Endothelial cell of umbilical vein (primary cell): Measurements from ENCODE around the gene MTRR. TPM values are rescaled to one million over a fixed set of nuclear protein-coding genes. Genes with fewer than 3 reads are reported as not detected.

Source experiments
- BruUV-seq: library from RNA; stranded (reverse); fragments of 400-500 nt; replicated peaks from 2 replicates; lab custom pipeline; 2021; lab: Mats Ljungman, UMichigan
- CTCF ChIA-PET: fragments of 300-600, 350-600 bp; sonication (Branson Sonifier 250); formaldehyde crosslinking; loops from one replicate; lab custom pipeline; 2021; ENCODE audit warnings: antibody characterized with exemption, inconsistent platforms; lab: Charles Lee
- POLR2A ChIA-PET: fragments of 300-600, 350-600 bp; sonication (Branson Sonifier 250); formaldehyde crosslinking; loops from one replicate; lab custom pipeline; 2021; ENCODE audit warnings: antibody characterized with exemption, inconsistent platforms; lab: Charles Lee
- DNase-seq: peaks from one replicate; pipeline ENCODE4 v3.0.0-alpha.2; 2011; ENCODE audit warnings: low read depth, low spot score
- FAIRE-seq: peaks from 2 replicates; lab custom pipeline; 2011; peaks lifted over from hg19 to GRCh38; lab: Jason Lieb, UNC
- H2AFZ ChIP-seq: 2 replicates; pipeline ENCODE4 v1.6.0; 2012; ENCODE audit warnings: low read depth, low read length, control low read depth, inconsistent platforms
- H3K27ac ChIP-seq: 2 replicates; pipeline ENCODE4 v1.5.1; 2011; ENCODE audit warnings: low read depth, mild to moderate bottlenecking, control low read depth, low read length, moderate library complexity; ENCODE audit not compliant: insufficient read depth
- H3K27me3 ChIP-seq, 2 experiments: 2 replicates each; pipeline versions ENCODE4 v1.6.0 to v1.6.1; 2011; ENCODE audit warnings: low read length in 2 of 2, mixed read lengths in 1 of 2; ENCODE audit not compliant: control insufficient read depth in 2 of 2, insufficient read depth in 2 of 2
- H3K36me3 ChIP-seq, 2 experiments: 2 replicates in 1 of 2; 3 replicates in 1 of 2; pipeline ENCODE4 v1.5.1; 2011; ENCODE audit warnings: low read length in 2 of 2, mild to moderate bottlenecking in 1 of 2, moderate library complexity in 1 of 2; ENCODE audit not compliant: control insufficient read depth in 2 of 2, insufficient read depth in 2 of 2; ENCODE audit errors: extremely low read depth in 1 of 2
- H3K4me1 ChIP-seq: 3 replicates; pipeline ENCODE4 v1.5.1; 2011; ENCODE audit warnings: mild to moderate bottlenecking, low read length; ENCODE audit not compliant: control insufficient read depth, insufficient read depth; ENCODE audit errors: extremely low read depth
- H3K4me2 ChIP-seq: 2 replicates; pipeline ENCODE4 v1.6.1; 2011; ENCODE audit warnings: low read length, control low read depth, mixed read lengths; ENCODE audit not compliant: insufficient read depth
- H3K4me3 ChIP-seq, 3 experiments: fragments of 200-600 bp in 1 of 3; sonication (generic), shearing (Covaris generic) in 1 of 3; replicated peaks in 1 of 3; 2 replicates each; pipeline ENCODE4 v1.5.1; 2011 to 2016; ENCODE audit warnings: control low read depth in 3 of 3, low read length in 3 of 3, mild to moderate bottlenecking in 2 of 3, inconsistent platforms in 1 of 3, low read depth in 1 of 3, moderate library complexity in 1 of 3; ENCODE audit not compliant: insufficient read depth in 1 of 3
- H3K79me2 ChIP-seq: 2 replicates; pipeline ENCODE4 v1.6.0; 2012; ENCODE audit warnings: low read length, inconsistent platforms; ENCODE audit not compliant: control insufficient read depth, insufficient read depth
- H3K9ac ChIP-seq: replicated peaks from 2 replicates; pipeline ENCODE3; 2011; ENCODE audit warnings: low read length, control low read depth; ENCODE audit not compliant: insufficient read depth; ENCODE audit errors: extremely low read depth
- H3K9me1 ChIP-seq: replicated peaks from 3 replicates; pipeline ENCODE4 v1.6.0; 2011; ENCODE audit warnings: mild to moderate bottlenecking, low read length; ENCODE audit not compliant: control insufficient read depth, insufficient read depth; ENCODE audit errors: extremely low read depth
- H3K9me3 ChIP-seq: replicated peaks from 2 replicates; pipeline ENCODE4 v1.5.1; 2012; ENCODE audit warnings: low read length, inconsistent platforms; ENCODE audit not compliant: control insufficient read depth, insufficient read depth
- H4K20me1 ChIP-seq: replicated peaks from 2 replicates; pipeline ENCODE3; 2011; ENCODE audit warnings: mild to moderate bottlenecking, low read length; ENCODE audit not compliant: control insufficient read depth, insufficient read depth; ENCODE audit errors: extremely low read depth
- EZH2 ChIP-seq: IDR thresholded peaks from 2 replicates; pipeline ENCODE4 v1.6.1; 2012; ENCODE audit warnings: borderline replicate concordance, low read depth, mild to moderate bottlenecking, moderate library complexity, low read length, inconsistent platforms; ENCODE audit not compliant: severe bottlenecking
- FOS ChIP-seq: IDR thresholded peaks from 2 replicates; pipeline ENCODE4 v1.6.1; 2011; ENCODE audit warnings: mild to moderate bottlenecking, low read length, moderate library complexity, borderline replicate concordance; ENCODE audit not compliant: insufficient read depth
- GATA2 ChIP-seq: IDR thresholded peaks from 2 replicates; pipeline ENCODE4 v1.7.0; 2011; ENCODE audit warnings: low read depth, mild to moderate bottlenecking, moderate library complexity, mixed read lengths, low read length; ENCODE audit not compliant: insufficient read length, insufficient read depth
- JUN ChIP-seq: IDR thresholded peaks from 2 replicates; pipeline ENCODE4 v1.6.1; 2011; ENCODE audit warnings: borderline replicate concordance, low read depth; ENCODE audit not compliant: insufficient read length, insufficient read depth
- MYC ChIP-seq: IDR thresholded peaks from one replicate; pipeline ENCODE4 v1.6.1; 2011; ENCODE audit warnings: mild to moderate bottlenecking, low read depth, low read length
- POLR2A ChIP-seq: IDR thresholded peaks from 2 replicates; pipeline ENCODE4 v1.6.1; 2012; ENCODE audit warnings: low read depth, mild to moderate bottlenecking, control low read depth, low read length
- POLR2AphosphoS5 ChIP-seq: IDR thresholded peaks from 2 replicates; pipeline ENCODE4 v1.6.1; 2012; ENCODE audit warnings: low read depth, mild to moderate bottlenecking, control low read depth, low read length, moderate library complexity; ENCODE audit not compliant: insufficient read depth
- dilution Hi-C: fragments of 300-500 bp; cut with MboI; formaldehyde crosslinking; loops from one replicate; pipeline ENCODE4 v1.15.0; 2019; ENCODE audit warnings: low sequenced_read_pairs; ENCODE audit not compliant: extremely low pct_ligation_motif_present
- intact Hi-C: fragments of 100-400 bp; cut with micrococcal nuclease; formaldehyde crosslinking; loops from one replicate; pipeline ENCODE4 v1.10.0; 2022
- polyA plus RNA-seq, 4 experiments: library from polyadenylated mRNA; depleted of rRNA in 3 of 4; stranded (reverse) in 3 of 4; unstranded in 1 of 4; fragments of >200 nt; gene quantifications; 2 replicates each; pipeline versions ENCODE4 v1.2.1 to v1.2.3, GENCODE V29; 2011 to 2012; ENCODE audit warnings: missing spikeins in 1 of 4
- total RNA-seq: library from RNA; stranded (reverse); gene quantifications from 2 replicates; pipeline ENCODE4 v1.2.3, GENCODE V29; 2021
- TF ChIP-seq, protein P1 (sequence below): IDR thresholded peaks from 2 replicates; pipeline ENCODE4 v1.6.1; 2011; ENCODE audit not compliant: insufficient read depth, insufficient read length
- TF ChIP-seq, protein P2 (sequence below), 2 donors: IDR thresholded peaks; 1 replicate in 1 of 2; 2 replicates in 1 of 2; pipeline ENCODE4 v1.5.1; 2011; ENCODE audit warnings: low read length in 2 of 2, mild to moderate bottlenecking in 2 of 2, moderate library complexity in 2 of 2, control low read depth in 1 of 2, inconsistent platforms in 1 of 2, low read depth in 1 of 2; ENCODE audit not compliant: insufficient read depth in 1 of 2; ENCODE audit errors: extremely low read depth in 1 of 2

Gene MTRR
- total and polyA plus RNA-seq, 2 donors (not counting 3 experiments of a cell fraction or from before 2014, with no cell fraction given) = 24.3 to 37.1 TPM

DNA sequence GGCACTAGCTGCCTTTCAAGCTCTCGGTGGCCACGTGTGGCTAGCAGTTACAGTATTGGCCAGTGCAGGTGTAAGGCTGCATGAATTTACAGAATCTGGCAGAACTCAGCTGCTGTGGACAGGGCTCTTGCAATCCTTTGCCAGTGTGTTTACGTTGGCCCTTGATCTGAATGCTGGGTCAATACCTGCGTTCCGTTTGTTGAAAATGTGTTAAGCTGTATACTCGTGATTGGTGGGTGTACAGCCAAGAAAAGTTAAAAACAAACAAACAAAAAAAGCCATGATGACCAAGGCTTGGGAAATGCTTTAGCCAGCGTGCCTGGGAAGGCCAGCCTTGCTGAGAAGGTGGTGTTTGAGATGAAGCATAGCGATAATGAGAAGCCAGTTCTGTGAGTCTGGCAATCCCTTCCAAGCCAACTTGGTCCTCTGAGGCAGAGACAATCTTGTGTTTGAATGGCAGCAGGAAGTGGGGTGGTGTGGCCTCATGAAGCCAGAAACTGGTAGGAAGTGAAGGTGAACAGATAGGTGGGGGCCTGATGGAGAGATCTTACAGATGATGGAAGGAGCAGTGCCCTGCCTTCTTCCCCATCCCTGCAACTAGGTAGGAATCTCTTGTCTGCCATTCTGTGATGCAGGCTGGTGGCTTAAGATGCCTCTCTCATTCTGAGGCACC is 17.2 kb upstream of the MTRR start:
- H3K4me2 ChIP-seq = no peak overlapping the region
- no peaks in the 10 kb centered on the region for H3K9me3 ChIP-seq
- H3K4me1 ChIP-seq = no peaks in the 10 kb centered on the region
- no peak overlapping the region for H2AFZ ChIP-seq
- no peaks in the 10 kb centered on the region for H3K79me2 ChIP-seq
- H3K36me3 ChIP-seq = no peaks in the 10 kb centered on the region
- POLR2A ChIA-PET = no interaction called here
- FAIRE-seq (no peak), DNase-seq (no peak)
- no peaks in the 10 kb centered on the region for H4K20me1 ChIP-seq
- TF ChIP-seq MYC = no peak
- no peak for TF ChIP-seq POLR2A
- TF ChIP-seq, protein P1, sequence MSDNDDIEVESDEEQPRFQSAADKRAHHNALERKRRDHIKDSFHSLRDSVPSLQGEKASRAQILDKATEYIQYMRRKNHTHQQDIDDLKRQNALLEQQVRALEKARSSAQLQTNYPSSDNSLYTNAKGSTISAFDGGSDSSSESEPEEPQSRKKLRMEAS = no peak
- no peak for TF ChIP-seq JUN
- no peak for TF ChIP-seq POLR2AphosphoS5
- no peak for TF ChIP-seq FOS
- TF ChIP-seq EZH2 = no peak
- TF ChIP-seq, protein P2, sequence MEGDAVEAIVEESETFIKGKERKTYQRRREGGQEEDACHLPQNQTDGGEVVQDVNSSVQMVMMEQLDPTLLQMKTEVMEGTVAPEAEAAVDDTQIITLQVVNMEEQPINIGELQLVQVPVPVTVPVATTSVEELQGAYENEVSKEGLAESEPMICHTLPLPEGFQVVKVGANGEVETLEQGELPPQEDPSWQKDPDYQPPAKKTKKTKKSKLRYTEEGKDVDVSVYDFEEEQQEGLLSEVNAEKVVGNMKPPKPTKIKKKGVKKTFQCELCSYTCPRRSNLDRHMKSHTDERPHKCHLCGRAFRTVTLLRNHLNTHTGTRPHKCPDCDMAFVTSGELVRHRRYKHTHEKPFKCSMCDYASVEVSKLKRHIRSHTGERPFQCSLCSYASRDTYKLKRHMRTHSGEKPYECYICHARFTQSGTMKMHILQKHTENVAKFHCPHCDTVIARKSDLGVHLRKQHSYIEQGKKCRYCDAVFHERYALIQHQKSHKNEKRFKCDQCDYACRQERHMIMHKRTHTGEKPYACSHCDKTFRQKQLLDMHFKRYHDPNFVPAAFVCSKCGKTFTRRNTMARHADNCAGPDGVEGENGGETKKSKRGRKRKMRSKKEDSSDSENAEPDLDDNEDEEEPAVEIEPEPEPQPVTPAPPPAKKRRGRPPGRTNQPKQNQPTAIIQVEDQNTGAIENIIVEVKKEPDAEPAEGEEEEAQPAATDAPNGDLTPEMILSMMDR (IDR thresholded peaks at IDR 0.05; ENCODE audit: extremely low read depth in 1 of 2, insufficient read depth in 1 of 2, low read depth in 1 of 2, low read length in 2 of 2) = no peak
- TF ChIP-seq GATA2 = no peak
- peaks cover 21 to 22% of the 10 kb centered on the region in 2 experiments for H3K27me3 ChIP-seq
- dilution Hi-C loops = no loop called here
- no TSS peak for BruUV-seq
- H3K9me1 ChIP-seq = no peaks in the 10 kb centered on the region
- intact Hi-C loops = loop anchor here (10.0 kb wide), 1 partner anchor 1087 kb away; no protein-coding TSS in a partner anchor
- H3K9ac ChIP-seq = no peak overlapping the region
- no peak overlapping the region for H3K4me3 ChIP-seq
- no peak overlapping the region for H3K27ac ChIP-seq
- CTCF ChIA-PET = interaction anchor here (1.0 to 1.8 kb wide), 2 partner anchors 8 to 15 kb away, joined by 3 to 9 read pairs; no protein-coding TSS in a partner anchor
